HG02642 (cell line): Measurements from ENCODE around the gene PPL.
"Not testable (repeated sequence)": the region's sequence is repeated elsewhere in the genome, so short reads cannot be mapped to it uniquely, and the experiment has no call there.

Experiments
- ATAC-seq: cut with Tn5 transposase; IDR thresholded peaks from one replicate; pipeline ENCODE4 v1.9.1; 2021; ENCODE audit warnings: mild to moderate bottlenecking; ENCODE audit not compliant: unreplicated experiment, poor library complexity

Gene PPL, protein sequence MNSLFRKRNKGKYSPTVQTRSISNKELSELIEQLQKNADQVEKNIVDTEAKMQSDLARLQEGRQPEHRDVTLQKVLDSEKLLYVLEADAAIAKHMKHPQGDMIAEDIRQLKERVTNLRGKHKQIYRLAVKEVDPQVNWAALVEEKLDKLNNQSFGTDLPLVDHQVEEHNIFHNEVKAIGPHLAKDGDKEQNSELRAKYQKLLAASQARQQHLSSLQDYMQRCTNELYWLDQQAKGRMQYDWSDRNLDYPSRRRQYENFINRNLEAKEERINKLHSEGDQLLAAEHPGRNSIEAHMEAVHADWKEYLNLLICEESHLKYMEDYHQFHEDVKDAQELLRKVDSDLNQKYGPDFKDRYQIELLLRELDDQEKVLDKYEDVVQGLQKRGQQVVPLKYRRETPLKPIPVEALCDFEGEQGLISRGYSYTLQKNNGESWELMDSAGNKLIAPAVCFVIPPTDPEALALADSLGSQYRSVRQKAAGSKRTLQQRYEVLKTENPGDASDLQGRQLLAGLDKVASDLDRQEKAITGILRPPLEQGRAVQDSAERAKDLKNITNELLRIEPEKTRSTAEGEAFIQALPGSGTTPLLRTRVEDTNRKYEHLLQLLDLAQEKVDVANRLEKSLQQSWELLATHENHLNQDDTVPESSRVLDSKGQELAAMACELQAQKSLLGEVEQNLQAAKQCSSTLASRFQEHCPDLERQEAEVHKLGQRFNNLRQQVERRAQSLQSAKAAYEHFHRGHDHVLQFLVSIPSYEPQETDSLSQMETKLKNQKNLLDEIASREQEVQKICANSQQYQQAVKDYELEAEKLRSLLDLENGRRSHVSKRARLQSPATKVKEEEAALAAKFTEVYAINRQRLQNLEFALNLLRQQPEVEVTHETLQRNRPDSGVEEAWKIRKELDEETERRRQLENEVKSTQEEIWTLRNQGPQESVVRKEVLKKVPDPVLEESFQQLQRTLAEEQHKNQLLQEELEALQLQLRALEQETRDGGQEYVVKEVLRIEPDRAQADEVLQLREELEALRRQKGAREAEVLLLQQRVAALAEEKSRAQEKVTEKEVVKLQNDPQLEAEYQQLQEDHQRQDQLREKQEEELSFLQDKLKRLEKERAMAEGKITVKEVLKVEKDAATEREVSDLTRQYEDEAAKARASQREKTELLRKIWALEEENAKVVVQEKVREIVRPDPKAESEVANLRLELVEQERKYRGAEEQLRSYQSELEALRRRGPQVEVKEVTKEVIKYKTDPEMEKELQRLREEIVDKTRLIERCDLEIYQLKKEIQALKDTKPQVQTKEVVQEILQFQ (N-terminal part only)

DNA sequence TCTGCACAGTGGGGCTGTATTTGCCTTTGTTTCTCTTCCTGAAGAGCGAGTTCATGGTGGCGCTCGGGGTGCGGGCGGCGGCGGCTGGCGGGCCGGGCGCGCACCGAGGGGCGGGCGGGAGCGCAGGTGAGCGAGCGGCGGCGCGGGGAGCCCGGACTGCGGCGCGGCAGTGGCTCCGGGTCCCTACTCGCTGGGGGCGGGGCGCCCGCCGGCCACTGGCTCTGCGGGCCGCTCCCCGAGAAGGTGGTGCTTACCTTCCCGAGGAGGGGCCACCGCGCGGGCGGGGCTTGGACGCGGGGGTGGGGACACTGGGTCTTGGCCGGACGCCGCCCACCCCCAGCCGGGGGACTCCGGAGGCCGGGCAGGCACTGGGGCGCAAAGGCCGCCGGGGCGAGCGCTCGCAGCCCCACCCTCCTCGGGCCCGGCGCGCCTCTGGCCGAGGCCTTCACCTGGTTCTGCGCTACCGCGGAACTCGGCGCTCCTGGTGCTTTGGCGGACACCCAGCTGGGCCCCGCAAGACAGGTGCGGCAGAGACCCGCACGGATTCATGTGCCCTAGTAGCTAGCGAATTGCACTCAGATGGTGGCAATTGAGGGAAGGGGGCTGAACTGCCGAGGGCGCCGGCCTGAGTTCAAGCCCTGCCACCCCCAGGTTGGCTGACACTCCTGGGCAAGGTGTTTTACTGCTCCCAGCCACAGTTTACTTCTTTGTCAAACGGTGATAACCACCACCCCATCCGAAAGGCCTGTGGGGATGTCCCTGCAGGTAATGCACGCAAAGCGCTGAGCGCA is at the start of gene PPL:
Gene PPL (minus strand): TSS at position 158 of the 791 bp plus-strand sequence. CDS start 103 bp downstream, at position 55.
- ATAC-seq = no peak

DNA sequence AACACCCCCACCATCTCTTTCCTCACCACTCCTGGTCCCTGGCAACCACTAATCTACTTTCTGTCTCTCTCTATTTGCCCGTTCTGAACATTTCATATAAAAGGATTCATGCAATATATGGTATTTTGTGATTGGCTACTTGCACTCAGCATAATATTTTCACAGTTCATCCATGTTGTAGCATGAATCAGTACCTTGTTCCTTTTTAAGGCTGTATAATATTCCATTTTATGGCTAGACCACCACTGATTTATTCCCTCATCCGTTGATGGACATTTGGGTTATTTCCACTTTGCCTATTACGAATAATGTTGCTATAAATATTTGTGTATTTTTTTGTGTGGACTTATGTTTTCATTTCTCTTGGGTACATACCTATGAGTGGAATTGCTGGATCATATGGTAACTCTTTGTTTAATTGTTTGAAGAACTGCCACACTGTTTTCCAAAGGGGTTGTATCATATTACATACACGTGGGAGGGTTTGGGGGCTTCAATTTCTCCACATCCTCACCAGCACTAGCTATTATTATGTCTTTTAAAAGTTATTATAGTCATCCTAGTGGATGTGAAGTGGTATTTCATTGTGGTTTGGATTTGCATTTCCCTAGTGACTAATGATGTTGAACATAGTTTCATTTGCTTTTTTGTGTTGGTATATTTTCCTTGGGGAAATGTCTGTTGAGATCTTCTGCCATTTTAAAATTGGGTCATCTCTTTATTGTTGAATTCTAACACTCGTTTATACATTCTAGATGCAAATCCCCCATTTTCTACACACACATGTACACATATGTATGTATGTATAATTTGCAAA is 47.4 kb upstream of the PPL start:
- ATAC-seq = no peak

GRCh38 chr16:4982056-4982867 is 45.3 kb upstream of the PPL start:
- ATAC-seq = no peak

DNA sequence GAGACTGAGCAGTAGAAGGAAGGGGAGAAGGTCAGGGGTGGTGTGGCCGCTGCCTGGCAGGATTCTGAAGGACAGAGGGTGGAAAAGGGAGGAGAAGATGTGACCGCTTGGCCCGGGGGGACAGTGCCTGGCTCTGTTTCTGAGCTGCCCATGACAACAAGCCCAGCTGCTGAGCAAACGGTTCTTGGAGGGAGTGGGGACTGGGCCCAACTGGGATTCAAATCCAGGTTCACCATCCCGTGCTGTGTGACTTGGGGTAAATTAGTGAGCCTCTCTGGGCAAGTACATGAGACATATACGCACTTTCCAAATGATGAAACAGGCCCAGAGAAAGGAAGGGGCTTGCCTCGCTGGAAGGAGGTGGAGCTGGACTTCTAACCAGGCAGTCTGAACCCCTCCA is 44.5 kb upstream of the PPL start:
- no peak for ATAC-seq

GRCh38 chr16:4980691-4981090 is 43.7 kb upstream of the PPL start:
- no peak for ATAC-seq

- ATAC-seq = no peak
Observed at GRCh38 chr16:4979736-4980660, 43.0 kb upstream of the PPL start.

GRCh38 chr16:4979164-4979563 is 42.2 kb upstream of the PPL start:
- no peak for ATAC-seq

DNA sequence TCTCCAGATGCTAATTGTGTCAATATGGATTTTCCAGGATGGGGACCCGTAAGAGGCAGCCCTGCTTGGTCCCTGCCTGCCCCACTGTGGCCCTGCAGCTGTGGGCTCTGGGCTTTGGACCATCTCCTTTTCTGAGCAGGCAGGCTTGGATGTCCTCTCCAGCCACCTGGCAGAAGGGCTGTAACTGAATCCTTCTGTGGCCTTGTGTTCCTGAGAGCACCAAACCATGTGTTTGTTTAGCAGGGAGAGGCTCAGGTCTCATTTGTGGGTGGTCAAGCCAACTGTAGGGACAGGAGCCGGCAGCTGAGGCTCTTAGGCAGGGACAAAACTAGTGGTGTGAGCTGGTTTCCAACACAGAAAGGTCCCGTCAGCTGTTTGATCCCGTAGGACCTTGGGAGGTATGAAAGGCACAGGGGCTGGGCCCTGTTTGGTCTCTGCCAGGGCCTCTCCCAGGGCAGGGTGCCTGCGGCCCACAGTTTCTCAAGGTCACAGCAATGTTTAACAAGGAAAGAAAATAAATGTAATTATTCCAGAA is 39.7 kb upstream of the PPL start:
- ATAC-seq = no peak

DNA sequence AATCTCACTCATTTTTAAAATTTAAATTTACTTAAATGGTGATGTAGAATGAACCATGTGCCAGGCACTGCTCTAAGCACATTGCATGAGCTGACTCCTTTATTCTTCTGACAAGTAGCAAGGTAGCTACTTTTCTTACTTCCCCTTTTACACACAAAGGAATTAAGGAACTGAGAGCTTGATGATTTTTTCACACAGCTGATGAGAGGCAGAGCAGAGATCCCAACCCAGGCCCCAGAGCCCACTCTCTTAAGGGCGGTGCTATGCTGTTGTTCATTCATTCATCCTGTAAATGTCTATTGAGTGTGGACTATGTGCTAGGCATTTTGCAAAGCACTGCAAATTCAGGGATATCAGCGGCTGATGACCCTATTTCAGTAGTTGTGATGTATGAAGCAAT is 39.1 kb upstream of the PPL start:
- ATAC-seq = peak; percentile 83

DNA sequence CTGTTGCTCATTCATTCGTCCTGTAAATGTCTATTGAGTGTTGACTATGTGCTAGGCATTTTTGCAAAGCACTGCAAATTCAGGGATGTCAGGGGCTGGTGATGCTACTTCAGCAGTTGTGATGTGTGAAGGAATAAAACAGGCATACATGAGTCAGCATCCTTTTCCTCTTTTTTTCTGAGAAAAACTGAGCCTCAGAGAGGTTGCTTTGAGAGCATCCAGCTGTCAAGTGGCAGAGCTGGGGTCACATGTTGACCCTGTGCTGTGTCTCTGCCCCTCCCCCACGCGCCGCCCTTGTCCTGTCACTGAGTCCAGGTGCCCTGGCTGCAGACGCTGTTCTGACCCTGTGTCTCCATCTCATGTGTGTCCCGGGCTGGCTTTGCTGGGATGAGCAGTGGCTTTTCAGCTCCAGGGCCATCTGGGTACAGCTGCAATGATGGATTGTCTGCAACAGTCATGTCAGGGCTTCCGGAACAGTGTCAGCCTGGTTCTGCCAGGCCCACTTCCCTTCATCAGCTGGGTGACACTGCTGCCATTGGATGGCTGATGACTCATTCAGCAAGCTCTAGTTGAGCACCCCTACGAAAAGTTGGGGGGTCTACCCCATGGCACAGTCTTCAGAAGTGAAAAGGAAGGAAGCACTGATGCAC is 36.1 kb upstream of the PPL start:
- ATAC-seq = no peak

GRCh38 chr16:4970010-4970409 is 33.1 kb upstream of the PPL start:
- no peak for ATAC-seq

DNA sequence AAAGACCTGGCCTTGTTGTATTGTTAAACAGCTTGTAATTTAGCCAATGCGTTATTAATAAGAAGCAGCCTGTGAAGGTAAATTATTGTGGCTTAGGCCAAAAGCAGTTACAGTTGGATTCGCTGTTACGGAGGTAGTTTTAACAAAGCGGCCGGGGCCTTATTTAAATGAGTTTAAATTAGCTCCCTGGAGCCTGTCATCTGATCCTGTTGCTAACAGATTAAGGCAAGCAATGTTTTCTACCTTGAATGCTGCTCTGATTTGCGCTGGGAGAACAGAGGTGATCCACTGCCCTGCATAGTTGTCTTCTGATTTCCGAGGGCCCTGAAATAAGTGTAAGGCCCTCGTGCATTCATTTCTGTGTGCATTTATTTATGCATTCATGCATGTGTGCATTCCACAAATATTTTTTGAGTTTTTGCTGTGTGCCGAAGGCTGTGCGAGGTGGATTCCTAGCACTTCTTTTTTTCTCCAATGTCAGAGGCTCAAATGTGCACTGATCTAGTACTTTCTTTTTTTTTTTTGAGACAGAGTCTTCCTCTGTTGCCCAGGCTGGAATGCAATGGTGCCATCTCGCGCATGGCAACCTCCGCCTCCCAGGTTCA is 32.0 kb upstream of the PPL start:
- ATAC-seq = no peak

GRCh38 chr16:4968278-4968677 is 31.3 kb upstream of the PPL start:
- not testable (repeated sequence) for ATAC-seq

GRCh38 chr16:4966736-4967453 is 29.9 kb upstream of the PPL start:
- ATAC-seq = no peak

DNA sequence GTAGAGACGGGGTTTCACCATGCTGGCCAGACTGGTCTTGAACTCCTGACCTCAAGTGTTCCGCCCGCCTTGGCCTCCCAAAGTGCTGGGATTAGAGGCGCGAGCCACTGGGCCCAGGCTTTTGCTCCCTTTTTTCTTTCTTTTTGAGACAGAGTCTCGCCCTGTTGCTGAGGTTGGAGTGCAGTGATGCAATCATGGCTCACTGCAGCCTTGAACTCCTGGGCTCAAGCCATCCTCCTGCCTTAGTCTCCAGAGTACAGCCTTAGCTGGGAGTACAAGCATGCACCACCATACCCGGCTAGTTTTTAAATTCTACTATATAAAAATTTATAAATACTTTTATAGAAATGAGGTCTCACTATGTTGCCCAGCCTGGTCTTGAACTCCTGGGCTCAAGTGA is 26.6 kb upstream of the PPL start:
- not testable (repeated sequence) for ATAC-seq
